T-cell (primary cell): Measurements from ENCODE around the gene TIMM44. TPM values are rescaled to one million over a fixed set of nuclear protein-coding genes. Genes with fewer than 3 reads are reported as not detected.
"Not testable (repeated sequence)": the region's sequence is repeated elsewhere in the genome, so short reads cannot be mapped to it uniquely, and the experiment has no call there.

Experiments used
- ATAC-seq, 4 experiments: fragments of 200-7000 bp in 3 of 4; fragments of 150-1000 bp in 1 of 4; cut with Tn5 transposase; replicated peaks in 1 of 4; 1 replicate in 3 of 4; 2 replicates in 1 of 4; pipeline ENCODE4 v1.10.0; 2021; ENCODE audit warnings: moderate library complexity in 3 of 4, mild to moderate bottlenecking in 2 of 4, moderate number of reproducible peaks in 1 of 4
- CTCF ChIA-PET, 2 donors: fragments of 300-600 bp; sonication (Branson Sonifier 250); formaldehyde crosslinking; loops; one replicate each; lab custom pipeline; 2022; ENCODE audit warnings: antibody characterized with exemption in 2 of 2; lab: Charles Lee
- POLR2A ChIA-PET, 2 donors: fragments of 300-600 bp; sonication (Branson Sonifier 250); formaldehyde crosslinking; loops; one replicate each; lab custom pipeline; 2022; ENCODE audit warnings: antibody characterized with exemption in 2 of 2; lab: Charles Lee
- DNase-seq, 35 experiments: peaks; one replicate each; pipeline versions ENCODE4 v3.0.0 to v3.0.0-alpha.2; 2013 to 2023
- H3K27ac ChIP-seq: one replicate; pipeline ENCODE4 v1.5.1; 2013; ENCODE audit warnings: low read length
- H3K27me3 ChIP-seq, 2 experiments: replicated peaks in 1 of 2; 1 replicate in 1 of 2; 2 replicates in 1 of 2; pipeline versions ENCODE4 v1.6.1 to v1.7.0; 2013; ENCODE audit warnings: low read length in 1 of 2, mixed read lengths in 1 of 2; ENCODE audit not compliant: control insufficient read depth in 2 of 2, insufficient read depth in 2 of 2; ENCODE audit errors: extremely low read depth in 1 of 2
- H3K36me3 ChIP-seq, 2 donors: 1 replicate in 1 of 2; 2 replicates in 1 of 2; pipeline versions ENCODE4 v1.6.1 to v1.7.0; 2013; ENCODE audit warnings: low read length in 1 of 2; ENCODE audit not compliant: control insufficient read depth in 2 of 2, insufficient read depth in 1 of 2; ENCODE audit errors: extremely low read depth in 1 of 2
- H3K4me1 ChIP-seq, 2 experiments: 1 replicate in 1 of 2; 2 replicates in 1 of 2; pipeline versions ENCODE4 v1.6.1 to v1.7.0; 2013; ENCODE audit warnings: low read length in 2 of 2, mixed read lengths in 1 of 2; ENCODE audit not compliant: insufficient read depth in 2 of 2, control insufficient read depth in 1 of 2; ENCODE audit errors: extremely low read depth in 1 of 2
- H3K4me3 ChIP-seq, 2 donors: 1 replicate in 1 of 2; 2 replicates in 1 of 2; pipeline versions ENCODE4 v1.5.1 to v1.7.0; 2013; ENCODE audit warnings: mild to moderate bottlenecking in 2 of 2, low read length in 1 of 2, moderate library complexity in 1 of 2; ENCODE audit not compliant: control insufficient read depth in 1 of 2; ENCODE audit errors: extremely low read depth in 1 of 2
- H3K9me3 ChIP-seq: 2 replicates; pipeline ENCODE4 v1.7.0; 2013
- H3K27ac Mint-ChIP-seq, 2 donors: one replicate each; pipeline ENCODE4 v1.8.0; 2020 to 2021; ENCODE audit warnings: mild to moderate bottlenecking in 2 of 2, mixed read lengths in 2 of 2
- H3K27me3 Mint-ChIP-seq, 2 donors: one replicate each; pipeline ENCODE4 v1.8.0; 2021 to 2022; ENCODE audit warnings: mixed read lengths in 2 of 2
- H3K36me3 Mint-ChIP-seq: one replicate; pipeline ENCODE4 v1.8.0; 2021; ENCODE audit warnings: mixed read lengths
- H3K4me1 Mint-ChIP-seq, 3 donors: one replicate each; pipeline ENCODE4 v1.8.0; 2020 to 2022; ENCODE audit warnings: mixed read lengths in 3 of 3, mild to moderate bottlenecking in 1 of 3
- H3K4me3 Mint-ChIP-seq, 3 donors: one replicate each; pipeline ENCODE4 v1.8.0; 2020 to 2022; ENCODE audit warnings: mild to moderate bottlenecking in 3 of 3, mixed read lengths in 3 of 3, moderate library complexity in 3 of 3
- H3K9me3 Mint-ChIP-seq, 3 donors: one replicate each; pipeline ENCODE4 v1.8.0; 2020 to 2022; ENCODE audit warnings: mixed read lengths in 3 of 3
- WGBS: methylation state at CpG from one replicate; pipeline ENCODE4 v1.1.5; 2013; ENCODE audit warnings: missing lambda C conversion rate; ENCODE audit not compliant: insufficient coverage; 5-methylcytosine and 5-hydroxymethylcytosine counted together
- total RNA-seq, 35 experiments: library from RNA in 6 of 35; stranded (reverse) in 6 of 35; fragments of 120-200 nt in 1 of 35; gene quantifications; one replicate each; pipeline versions ENCODE4 v1.2.1 to v1.2.4 and lab custom pipeline; 2013 to 2026

Gene TIMM44
- total RNA-seq, 5 donors from 2014 or later (not counting 1 experiment from before 2014, with no cell fraction given): 72.7 to 99.4 (median 90.3) TPM

GRCh38 chr19:7933411-7933810 is 10.1 kb downstream of the TIMM44 start:
- 86% methylated on average over 11 of the region's 14 CpGs for WGBS
- no peak for ATAC-seq
- Mint-ChIP-seq H3K27me3 (no peaks in the 10 kb centered on the region), H3K9me3 (no peaks in the 10 kb centered on the region), H3K36me3 (peaks cover 9% of the 10 kb centered on the region), H3K4me3 (no peak overlapping the region), H3K4me1 (peaks cover 0 to 10% (median 7%) of the 10 kb centered on the region in 3 donors), H3K27ac (no peak overlapping the region)
- peaks cover 2 to 7% of the 10 kb centered on the region in 2 experiments for H3K4me1 ChIP-seq
- POLR2A ChIA-PET: no interaction called here
- H3K27me3 ChIP-seq: no peaks in the 10 kb centered on the region
- H3K4me3 ChIP-seq: no peak overlapping the region
- CTCF ChIA-PET: no interaction called here
- peaks cover 31 to 69% of the 10 kb centered on the region in 2 donors for H3K36me3 ChIP-seq
- H3K9me3 ChIP-seq: no peaks in the 10 kb centered on the region
- no peak overlapping the region for H3K27ac ChIP-seq
- DNase-seq: no peak

GRCh38 chr19:7932930-7933300 is 10.6 kb downstream of the TIMM44 start:
- Mint-ChIP-seq H3K4me3 (no peak overlapping the region), H3K36me3 (peaks cover 9% of the 10 kb centered on the region), H3K27ac (no peak overlapping the region), H3K27me3 (no peaks in the 10 kb centered on the region), H3K9me3 (no peaks in the 10 kb centered on the region), H3K4me1 (peaks cover 0 to 10% (median 7%) of the 10 kb centered on the region in 3 donors)
- POLR2A ChIA-PET: no interaction called here
- no peaks in the 10 kb centered on the region for H3K27me3 ChIP-seq
- H3K4me1 ChIP-seq: peaks cover 2 to 7% of the 10 kb centered on the region in 2 experiments
- CTCF ChIA-PET: no interaction called here
- no peak overlapping the region for H3K4me3 ChIP-seq
- H3K36me3 ChIP-seq: peaks cover 30 to 65% of the 10 kb centered on the region in 2 donors
- ATAC-seq (no peak), DNase-seq (no peak)
- WGBS: 94% methylated on average over 5 of the region's 10 CpGs
- H3K27ac ChIP-seq: no peak overlapping the region
- H3K9me3 ChIP-seq: no peaks in the 10 kb centered on the region

- DNase-seq (no peak), ATAC-seq (no peak)
- Histone ChIP-seq H3K9me3 (no peaks in the 10 kb centered on the region), H3K27me3 (no peaks in the 10 kb centered on the region), H3K36me3 (peaks cover 28 to 61% of the 10 kb centered on the region in 2 donors), H3K4me3 (no peak overlapping the region), H3K27ac (no peak overlapping the region), H3K4me1 (peaks cover 2 to 7% of the 10 kb centered on the region in 2 experiments)
- Mint-ChIP-seq H3K27ac (no peak overlapping the region), H3K36me3 (peaks cover 9% of the 10 kb centered on the region), H3K4me1 (peaks cover 0 to 10% (median 7%) of the 10 kb centered on the region in 3 donors), H3K4me3 (no peak overlapping the region), H3K9me3 (no peaks in the 10 kb centered on the region), H3K27me3 (no peaks in the 10 kb centered on the region)
- CTCF ChIA-PET: no interaction called here
- 96% methylated on average over 19 of the region's 32 CpGs for WGBS
- POLR2A ChIA-PET: no interaction called here
Observed at GRCh38 chr19:7932276-7932929, 11.1 kb downstream of the TIMM44 start.

GRCh38 chr19:7931221-7932061 is 12.0 kb downstream of the TIMM44 start:
- no peaks in the 10 kb centered on the region for H3K27me3 Mint-ChIP-seq
- no peaks in the 10 kb centered on the region for H3K9me3 ChIP-seq
- H3K4me3 Mint-ChIP-seq: no peak overlapping the region
- POLR2A ChIA-PET: no interaction called here
- H3K36me3 ChIP-seq: peaks cover 21 to 54% of the 10 kb centered on the region in 2 donors
- H3K4me1 ChIP-seq: peaks cover 2 to 10% of the 10 kb centered on the region in 2 experiments
- no peak overlapping the region for H3K4me3 ChIP-seq
- no peaks in the 10 kb centered on the region for H3K27me3 ChIP-seq
- no peaks in the 10 kb centered on the region for H3K9me3 Mint-ChIP-seq
- no peak overlapping the region for H3K27ac Mint-ChIP-seq
- peaks cover 0 to 11% (median 8%) of the 10 kb centered on the region in 3 donors for H3K4me1 Mint-ChIP-seq
- no peak overlapping the region for H3K27ac ChIP-seq
- DNase-seq (no peak), ATAC-seq (no peak)
- peaks cover 9% of the 10 kb centered on the region for H3K36me3 Mint-ChIP-seq
- 96% methylated on average over 23 of the region's 36 CpGs for WGBS
- CTCF ChIA-PET: no interaction called here

- no peaks in the 10 kb centered on the region for H3K9me3 ChIP-seq
- ATAC-seq (no peak), DNase-seq (no peak)
- Mint-ChIP-seq H3K27me3 (no peaks in the 10 kb centered on the region), H3K4me3 (no peak overlapping the region), H3K9me3 (no peaks in the 10 kb centered on the region), H3K4me1 (peaks cover 0 to 14% (median 11%) of the 10 kb centered on the region in 3 donors), H3K27ac (no peak overlapping the region), H3K36me3 (peaks cover 8% of the 10 kb centered on the region)
- H3K4me3 ChIP-seq: no peak overlapping the region
- ChIA-PET CTCF (interaction anchor here in 1 of 2 donors (0.6 to 2.7 kb wide), 3 partner anchors 13 to 625 kb away, joined by 4 to 15 read pairs (median 6); partner anchors contain the start of gene TIMM44), POLR2A (no interaction called here)
- WGBS: no CpG with 5 or more reads among the region's 7 CpGs
- H3K27me3 ChIP-seq: no peaks in the 10 kb centered on the region
- H3K27ac ChIP-seq: no peak overlapping the region
- H3K4me1 ChIP-seq: peaks cover 2 to 14% of the 10 kb centered on the region in 2 experiments
- peaks cover 18 to 50% of the 10 kb centered on the region in 2 donors for H3K36me3 ChIP-seq
Observed at GRCh38 chr19:7930765-7931164, 12.7 kb downstream of the TIMM44 start.

GRCh38 chr19:7930030-7930429 is 13.4 kb downstream of the TIMM44 start:
- H3K4me3 ChIP-seq, DNase-seq, H3K9me3 ChIP-seq, H3K4me3 Mint-ChIP-seq, H3K27me3 ChIP-seq, H3K27ac Mint-ChIP-seq, H3K27ac ChIP-seq, H3K9me3 Mint-ChIP-seq, ATAC-seq, H3K36me3 Mint-ChIP-seq, H3K27me3 Mint-ChIP-seq: not testable (repeated sequence)
- peaks cover 0 to 16% (median 12%) of the 10 kb centered on the region in 3 donors for H3K4me1 Mint-ChIP-seq
- WGBS: 50% methylated on average over 2 of the region's 11 CpGs
- Histone ChIP-seq H3K4me1 (peaks cover 2 to 16% of the 10 kb centered on the region in 2 experiments), H3K36me3 (peaks cover 18 to 44% of the 10 kb centered on the region in 2 donors)
- CTCF ChIA-PET: interaction anchor here in 1 of 2 donors (0.6 to 2.7 kb wide), 5 partner anchors 9 to 624 kb away, joined by 3 to 15 read pairs (median 6); partner anchors contain the start of genes SNAPC2 and TIMM44
- POLR2A ChIA-PET: interaction anchor here in 1 of 2 donors (0.6 kb wide), 1 partner anchor 13 kb away, joined by 3 read pairs; no protein-coding TSS in a partner anchor
